Measurements from ENCODE around the gene GRID2. TPM values are rescaled to one million over a fixed set of nuclear protein-coding genes. Genes with fewer than 3 reads are reported as not detected.

The GRID2 gene
- total RNA-seq, 1 donor, result not detected

DNA sequence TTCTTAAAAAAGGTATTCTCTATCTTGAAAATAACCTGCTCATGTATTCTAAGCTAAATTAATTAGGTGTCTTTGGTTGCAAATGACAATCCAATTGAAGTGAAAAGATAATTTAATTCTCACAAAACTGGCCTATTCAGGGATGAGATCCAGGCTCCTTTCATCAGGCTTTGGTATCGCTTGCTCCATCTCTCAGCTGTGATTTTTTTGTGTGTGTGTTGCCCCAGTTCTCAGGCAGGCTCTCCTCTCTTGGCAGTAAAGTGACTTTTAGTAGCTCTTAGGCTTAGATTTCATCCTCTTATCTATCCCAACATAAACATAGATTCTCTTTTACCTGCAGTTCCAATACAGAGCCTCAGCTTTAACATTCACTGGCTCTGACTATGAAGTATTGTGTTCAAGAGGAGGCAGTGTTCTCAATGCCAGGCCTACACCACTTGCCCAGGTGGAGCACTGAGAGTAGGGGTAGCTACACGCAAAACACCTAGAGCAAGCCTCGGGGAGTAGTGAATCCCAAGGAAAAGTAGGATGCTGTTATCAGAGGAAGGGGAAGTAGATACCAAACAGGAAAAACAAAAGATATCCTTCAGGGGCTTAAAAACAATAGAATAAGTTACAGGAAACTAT lies 1132.3 kb downstream of the GRID2 start:
- Histone ChIP-seq H3K27me3 (ENCODE audit: insufficient read depth, low read length) (no peaks in the 10 kb centered on the region), H3K79me2 (ENCODE audit: insufficient read depth, low read length) (no peaks in the 10 kb centered on the region), H4K20me1 (ENCODE audit: insufficient read depth, low read length) (no peaks in the 10 kb centered on the region), H3K9me3 (ENCODE audit: low read depth, low read length) (no peaks in the 10 kb centered on the region), H3K27ac (ENCODE audit: low read depth, low read length) (no peak overlapping the region), H3K4me1 (ENCODE audit: insufficient read depth, low read length) (no peaks in the 10 kb centered on the region), H2AFZ (ENCODE audit: low read length) (no peak overlapping the region), H3K4me2 (ENCODE audit: insufficient read depth, low read length) (no peak overlapping the region), H3K4me3 (ENCODE audit: insufficient read depth, low read length) (no peak overlapping the region), H3K36me3 (ENCODE audit: insufficient read depth, low read length) (no peaks in the 10 kb centered on the region)
- no peak for TF ChIP-seq CTCF (IDR thresholded peaks at IDR 0.05; ENCODE audit: extremely low read depth, low read depth, low read length)
- DNase-seq (ENCODE audit: insufficient read length, low spot score, missing footprints), result no peak

DNA sequence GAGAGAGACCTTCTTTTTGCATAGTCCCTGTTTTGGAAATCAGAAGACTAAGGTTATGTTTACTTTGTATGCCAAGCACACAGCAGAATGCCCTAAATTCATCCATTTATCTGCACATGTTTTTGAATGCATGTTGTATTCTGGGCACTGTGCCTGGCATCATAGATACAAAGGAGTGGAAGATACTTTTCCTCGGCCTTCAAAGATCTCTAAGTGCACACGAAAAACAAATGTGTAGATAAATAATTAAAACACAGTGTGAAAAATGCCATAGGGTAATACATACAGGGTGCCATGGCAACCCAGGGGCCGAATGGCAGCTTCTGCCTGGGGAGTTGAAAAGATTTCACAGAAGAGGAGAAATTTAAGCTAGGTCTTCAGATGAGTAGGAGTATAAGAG lies 1134.2 kb downstream of the GRID2 start:
- H3K36me3 ChIP-seq (ENCODE audit: insufficient read depth, low read length), result no peaks in the 10 kb centered on the region
- TF ChIP-seq CTCF (IDR thresholded peaks at IDR 0.05; ENCODE audit: extremely low read depth, low read depth, low read length), result no peak
- no peaks in the 10 kb centered on the region for H3K9me3 ChIP-seq (ENCODE audit: low read depth, low read length)
- H4K20me1 ChIP-seq (ENCODE audit: insufficient read depth, low read length), result no peaks in the 10 kb centered on the region
- no peaks in the 10 kb centered on the region for H3K27me3 ChIP-seq (ENCODE audit: insufficient read depth, low read length)
- H3K4me3 ChIP-seq (ENCODE audit: insufficient read depth, low read length), result no peak overlapping the region
- H2AFZ ChIP-seq (ENCODE audit: low read length), result no peak overlapping the region
- DNase-seq (ENCODE audit: insufficient read length, low spot score, missing footprints), result no peak
- H3K79me2 ChIP-seq (ENCODE audit: insufficient read depth, low read length), result no peaks in the 10 kb centered on the region
- no peak overlapping the region for H3K4me2 ChIP-seq (ENCODE audit: insufficient read depth, low read length)
- no peaks in the 10 kb centered on the region for H3K4me1 ChIP-seq (ENCODE audit: insufficient read depth, low read length)
- H3K27ac ChIP-seq (ENCODE audit: low read depth, low read length), result no peak overlapping the region

GRCh38 chr4:93444860-93445259 lies 1141.1 kb downstream of the GRID2 start:
- TF ChIP-seq CTCF (IDR thresholded peaks at IDR 0.05; ENCODE audit: extremely low read depth, low read depth, low read length), result no peak
- Histone ChIP-seq H3K9me3 (ENCODE audit: low read depth, low read length) (no peaks in the 10 kb centered on the region), H3K4me2 (ENCODE audit: insufficient read depth, low read length) (no peak overlapping the region), H4K20me1 (ENCODE audit: insufficient read depth, low read length) (no peaks in the 10 kb centered on the region), H3K4me1 (ENCODE audit: insufficient read depth, low read length) (no peaks in the 10 kb centered on the region), H3K79me2 (ENCODE audit: insufficient read depth, low read length) (no peaks in the 10 kb centered on the region), H3K4me3 (ENCODE audit: insufficient read depth, low read length) (no peak overlapping the region), H3K27me3 (ENCODE audit: insufficient read depth, low read length) (no peaks in the 10 kb centered on the region), H2AFZ (ENCODE audit: low read length) (no peak overlapping the region), H3K36me3 (ENCODE audit: insufficient read depth, low read length) (no peaks in the 10 kb centered on the region), H3K27ac (ENCODE audit: low read depth, low read length) (no peak overlapping the region)
- DNase-seq (ENCODE audit: insufficient read length, low spot score, missing footprints), result no peak

GRCh38 chr4:93446038-93446437 lies 1142.3 kb downstream of the GRID2 start:
- no peaks in the 10 kb centered on the region for H3K4me1 ChIP-seq (ENCODE audit: insufficient read depth, low read length)
- H3K4me3 ChIP-seq (ENCODE audit: insufficient read depth, low read length), result no peak overlapping the region
- H3K79me2 ChIP-seq (ENCODE audit: insufficient read depth, low read length), result no peaks in the 10 kb centered on the region
- H3K4me2 ChIP-seq (ENCODE audit: insufficient read depth, low read length), result no peak overlapping the region
- no peak for TF ChIP-seq CTCF (IDR thresholded peaks at IDR 0.05; ENCODE audit: extremely low read depth, low read depth, low read length)
- H3K27ac ChIP-seq (ENCODE audit: low read depth, low read length), result no peak overlapping the region
- DNase-seq (ENCODE audit: insufficient read length, low spot score, missing footprints), result no peak
- no peaks in the 10 kb centered on the region for H3K27me3 ChIP-seq (ENCODE audit: insufficient read depth, low read length)
- H2AFZ ChIP-seq (ENCODE audit: low read length), result no peak overlapping the region
- H3K36me3 ChIP-seq (ENCODE audit: insufficient read depth, low read length), result no peaks in the 10 kb centered on the region
- no peaks in the 10 kb centered on the region for H3K9me3 ChIP-seq (ENCODE audit: low read depth, low read length)
- H4K20me1 ChIP-seq (ENCODE audit: insufficient read depth, low read length), result no peaks in the 10 kb centered on the region
